HG03521 (cell line): ENCODE results near the gene MAD1L1.

Experiments used
- ATAC-seq: cut with Tn5 transposase; IDR thresholded peaks from one replicate; pipeline ENCODE4 v1.9.1; 2021; ENCODE audit warnings: mild to moderate bottlenecking, moderate library complexity; ENCODE audit not compliant: unreplicated experiment

Gene MAD1L1

DNA sequence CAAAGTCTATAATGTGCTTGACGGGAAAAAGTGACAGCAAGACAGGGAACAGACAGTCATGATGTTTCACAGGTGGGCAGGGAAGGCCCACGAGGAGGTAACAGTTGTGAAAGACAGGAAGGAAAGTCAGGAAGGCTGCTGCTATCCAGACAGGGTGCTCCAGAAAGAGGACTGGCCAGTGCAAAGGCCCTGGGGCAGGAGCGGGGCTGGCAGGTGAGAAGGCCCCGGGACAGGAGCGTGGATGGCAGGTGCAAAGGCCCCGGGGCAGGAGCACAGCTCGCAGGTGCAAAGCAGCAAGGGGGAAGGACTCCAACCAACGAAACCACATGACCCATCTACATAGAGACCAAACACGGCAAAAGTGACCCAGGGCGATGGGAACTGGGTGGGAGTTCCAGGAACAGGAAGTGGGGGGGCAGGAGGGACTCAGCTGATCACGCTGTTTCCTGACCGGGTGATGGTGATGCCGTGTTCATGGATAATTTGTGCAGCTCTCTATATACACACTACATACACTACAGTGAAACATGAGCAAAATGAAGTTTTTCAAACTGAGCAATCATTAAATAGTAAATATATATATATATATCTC, 138.2 kb downstream of the MAD1L1 start:
- no peak for ATAC-seq

DNA sequence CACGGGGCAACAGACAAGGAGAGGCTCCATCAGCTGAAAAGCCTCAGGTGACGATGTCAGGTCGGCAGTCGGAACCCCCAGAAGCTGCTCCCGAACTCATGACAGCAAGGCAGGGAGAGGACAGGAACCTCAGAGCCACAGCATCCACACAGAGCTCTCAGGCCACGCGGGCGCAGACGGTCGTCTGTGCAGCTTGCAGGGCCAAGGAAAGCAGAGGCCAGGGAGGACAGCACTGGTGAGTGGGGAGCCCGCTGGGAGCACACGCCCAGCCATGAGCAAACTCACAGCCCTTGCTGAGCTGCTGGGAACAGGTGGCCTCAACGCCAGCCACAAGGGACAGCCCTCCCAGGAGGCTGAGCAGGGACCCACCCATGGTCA, 138.9 kb downstream of the MAD1L1 start:
- no peak for ATAC-seq

DNA sequence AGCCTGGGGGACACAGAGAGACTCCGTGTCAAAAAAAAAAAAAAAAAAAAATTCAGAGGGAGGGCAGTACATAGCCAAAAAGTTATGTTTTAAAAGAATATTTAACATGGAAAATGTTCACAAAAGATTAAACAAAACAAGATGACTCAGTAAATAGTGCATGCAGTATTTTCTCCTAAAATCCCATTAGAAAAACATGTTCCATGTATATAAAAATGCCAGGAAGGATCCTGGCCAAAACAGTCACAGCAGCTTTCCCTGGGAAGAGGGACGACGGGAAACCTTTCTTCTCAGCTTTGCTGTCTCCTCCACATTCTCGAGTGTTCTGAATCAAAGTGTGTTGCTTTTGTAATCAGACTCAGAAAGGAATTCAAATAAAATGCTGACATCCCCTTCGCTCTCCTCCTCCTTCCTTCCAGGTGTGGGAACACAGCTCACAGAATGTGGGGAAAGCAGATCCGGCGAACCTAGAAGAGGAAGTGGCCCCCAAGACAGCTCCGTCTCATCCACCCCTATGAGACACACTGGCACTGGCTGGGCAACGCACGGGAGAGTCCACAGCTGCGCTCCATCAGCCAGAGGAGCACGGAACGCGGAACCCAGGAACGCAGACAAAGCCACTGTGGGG, 139.4 kb downstream of the MAD1L1 start:
- ATAC-seq: no peak

DNA sequence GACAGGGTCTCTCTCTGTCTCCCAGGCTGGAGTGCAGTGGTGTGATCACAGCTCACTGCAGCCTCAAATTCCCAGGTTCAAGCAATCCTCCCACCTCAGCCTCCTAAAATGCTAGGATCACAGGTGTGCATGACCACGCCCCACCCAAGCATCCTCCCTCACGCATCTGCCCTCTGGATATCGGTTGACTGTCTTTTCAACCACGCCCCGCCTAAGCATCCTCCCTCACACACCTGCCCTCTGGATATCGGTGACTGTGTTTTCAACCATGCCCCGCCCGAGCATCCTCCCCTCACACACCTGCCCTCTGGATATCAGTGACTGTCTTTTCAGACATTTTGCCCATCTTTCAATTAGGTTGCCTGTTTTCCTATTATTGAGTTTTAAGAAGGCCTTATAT, 140.5 kb downstream of the MAD1L1 start:
- no peak for ATAC-seq

DNA sequence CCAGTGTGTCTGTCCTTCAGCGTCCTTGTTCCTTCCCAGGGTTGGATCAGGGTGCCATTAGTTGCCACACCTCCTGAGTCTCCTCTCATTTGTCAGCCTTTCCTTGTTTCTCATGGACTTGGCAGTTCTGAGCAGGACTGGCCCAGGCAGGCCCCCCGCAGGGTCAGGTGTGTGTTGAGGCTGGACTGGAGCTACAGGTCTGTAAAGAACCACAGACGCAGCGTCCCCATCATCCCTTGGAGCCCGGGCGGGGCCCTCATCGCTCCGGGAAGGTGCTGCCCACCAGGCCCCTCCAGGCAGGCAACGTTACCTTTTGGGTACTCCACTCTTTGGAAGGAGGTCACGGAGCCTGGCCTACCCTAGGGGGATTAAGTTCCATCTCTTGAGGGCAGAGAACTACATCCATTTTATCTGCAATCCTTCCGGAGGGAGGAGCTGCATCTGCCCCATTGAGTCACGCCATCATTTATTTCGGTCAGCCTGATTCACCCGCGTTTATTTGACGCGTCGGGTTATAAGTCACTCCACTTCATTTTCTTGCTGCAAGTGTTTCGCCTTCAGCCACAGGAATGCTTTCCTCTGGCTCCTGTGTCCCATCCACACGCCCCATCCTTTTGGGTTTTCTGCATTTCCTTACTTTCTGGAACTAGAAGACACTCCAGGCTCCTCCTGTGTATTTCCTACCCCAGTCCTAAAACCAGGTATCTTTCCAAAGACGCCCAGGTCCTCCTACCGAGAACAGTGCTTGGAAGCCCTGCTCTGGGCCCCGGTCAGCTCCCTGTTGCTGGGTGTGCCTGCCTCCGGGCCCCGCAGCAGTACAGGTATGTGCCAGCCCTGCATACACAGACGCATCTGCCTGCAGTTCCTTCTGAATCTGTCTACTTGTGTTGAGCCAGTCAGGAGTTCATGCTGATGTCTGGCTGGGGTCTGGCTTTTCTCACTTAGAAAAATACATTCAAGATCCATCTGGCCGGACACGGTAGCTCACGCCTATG, 141.9 kb downstream of the MAD1L1 start:
- ATAC-seq: no peak

DNA sequence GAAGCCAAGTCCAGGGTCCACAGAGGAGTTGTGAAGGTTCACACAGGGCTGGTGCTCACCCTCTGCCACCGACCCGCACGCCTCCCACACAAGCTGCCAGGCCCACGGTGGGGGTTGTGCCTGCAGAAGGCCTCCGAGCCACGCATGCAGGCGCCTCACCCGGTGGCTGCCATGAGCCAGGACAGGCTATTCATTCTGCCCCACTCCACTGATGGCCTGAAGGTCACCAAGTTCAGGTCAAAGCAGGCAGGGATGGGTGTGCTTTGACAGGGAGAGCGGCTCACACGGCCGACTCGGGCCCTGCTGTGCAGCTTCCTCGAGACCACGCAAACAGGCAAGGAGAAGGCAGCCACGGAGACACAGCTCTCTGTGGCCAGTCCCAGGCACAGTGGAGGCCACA, 143.9 kb downstream of the MAD1L1 start:
- ATAC-seq: no peak

DNA sequence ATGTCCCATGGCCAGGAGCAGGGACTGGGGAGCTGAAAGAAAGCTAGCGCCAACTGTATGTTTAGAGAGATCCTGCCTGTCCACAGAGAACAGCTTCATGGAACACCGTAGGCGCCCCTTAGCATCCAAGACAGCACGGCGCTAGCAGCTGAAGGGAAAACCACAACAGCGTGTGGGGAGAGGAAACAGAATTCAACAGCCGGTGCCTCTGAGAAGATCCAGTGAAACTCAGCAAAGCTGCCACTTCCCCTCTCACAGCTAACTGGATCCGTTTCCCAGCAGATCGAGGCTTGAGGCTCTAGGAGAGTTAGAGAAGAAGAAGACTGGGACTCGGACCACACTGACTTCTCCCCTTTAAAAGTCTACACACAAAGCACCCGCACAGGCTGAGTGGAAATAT, 145.0 kb downstream of the MAD1L1 start:
- no peak for ATAC-seq

DNA sequence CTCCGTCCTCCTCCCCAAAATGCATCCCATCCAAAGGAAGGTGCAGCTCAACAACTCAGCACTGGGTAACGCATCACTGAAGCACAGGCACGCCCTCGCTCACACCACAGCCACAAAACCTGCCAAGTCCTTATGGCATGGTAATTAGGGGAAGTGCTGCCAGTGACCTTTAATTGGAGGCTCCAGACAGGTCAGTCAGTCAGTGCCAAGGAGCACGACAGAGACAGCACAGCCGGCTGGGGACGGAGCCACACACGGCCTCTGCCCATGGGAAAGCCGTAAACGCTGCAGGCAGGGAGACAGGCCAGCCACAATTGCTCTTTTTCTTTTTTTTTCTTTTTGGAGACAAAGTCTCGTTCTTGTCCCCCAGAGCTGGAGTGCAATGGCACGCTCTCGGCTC, 146.5 kb downstream of the MAD1L1 start:
- no peak for ATAC-seq

DNA sequence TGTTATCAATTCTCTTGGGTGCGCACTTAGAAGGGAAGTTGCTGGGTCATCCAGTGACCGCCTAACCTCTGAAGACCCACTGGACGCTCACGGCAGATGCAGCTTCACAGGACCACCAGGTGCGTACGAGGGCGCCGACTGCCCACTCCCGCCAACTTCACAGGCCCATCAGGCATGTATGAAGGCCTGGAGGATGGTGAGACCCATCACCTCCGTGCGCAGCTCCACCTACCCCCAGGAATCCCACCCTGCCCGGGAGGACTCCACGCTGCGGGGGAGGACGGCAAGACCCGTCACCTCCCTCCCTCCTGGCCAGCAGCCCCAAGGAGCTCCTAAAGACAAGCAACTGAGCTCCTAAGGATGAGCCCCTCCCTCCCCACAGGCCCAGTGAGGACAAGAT, 146.9 kb downstream of the MAD1L1 start:
- no peak for ATAC-seq

DNA sequence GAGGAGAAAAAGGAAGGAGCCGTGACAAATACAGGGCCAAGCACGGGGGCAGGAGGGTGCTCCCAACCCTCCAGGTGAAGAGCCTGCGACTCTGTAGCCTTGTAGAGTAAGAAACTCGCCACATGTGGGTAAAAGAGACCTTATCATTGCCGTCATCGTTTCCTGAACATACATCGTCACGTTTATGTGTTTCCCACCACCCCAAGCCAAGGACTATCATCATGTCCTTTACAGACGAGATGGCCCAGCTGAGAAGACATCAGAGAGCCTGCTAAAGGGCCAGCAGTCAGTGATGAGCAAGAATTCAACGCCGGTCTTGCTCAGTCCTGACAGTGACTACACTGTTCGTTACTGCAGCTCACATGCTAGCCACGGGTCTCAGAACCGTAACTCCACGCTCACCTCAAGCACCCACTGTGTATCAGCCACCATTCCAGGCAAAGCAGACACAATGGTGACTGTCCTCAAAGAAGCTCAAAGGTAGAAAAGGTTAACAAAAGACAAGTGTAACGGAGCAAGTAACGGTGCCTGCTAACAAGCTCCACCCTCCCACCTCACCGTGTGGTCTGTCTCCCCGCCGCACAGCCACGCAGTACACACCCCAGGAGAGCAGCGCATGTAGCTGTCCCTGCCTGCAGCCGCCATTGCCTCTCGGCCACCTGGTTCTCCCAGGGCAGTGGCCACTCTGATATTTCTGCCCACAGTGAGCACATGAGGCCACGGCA, 147.8 kb downstream of the MAD1L1 start:
- ATAC-seq: no peak

DNA sequence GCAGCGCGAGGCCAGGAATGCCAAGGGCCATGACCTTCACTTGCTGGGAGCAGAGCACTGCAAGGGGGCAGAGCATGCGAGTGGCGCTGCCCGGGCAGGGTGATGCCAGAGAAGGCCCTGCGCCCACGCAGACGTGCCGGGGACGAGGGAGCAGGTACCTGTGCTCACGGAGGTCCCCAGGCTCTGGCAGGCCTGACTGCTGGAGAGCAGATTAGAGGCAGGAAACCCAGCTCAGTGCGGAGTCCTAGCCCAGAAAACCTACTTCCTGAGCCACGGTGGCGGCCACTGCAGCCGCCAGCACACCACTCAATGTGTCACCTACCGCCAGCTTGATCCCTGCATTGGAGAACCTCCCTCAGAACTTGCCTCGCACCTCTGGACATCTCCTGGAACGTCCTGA, 148.4 kb downstream of the MAD1L1 start:
- ATAC-seq: no peak

DNA sequence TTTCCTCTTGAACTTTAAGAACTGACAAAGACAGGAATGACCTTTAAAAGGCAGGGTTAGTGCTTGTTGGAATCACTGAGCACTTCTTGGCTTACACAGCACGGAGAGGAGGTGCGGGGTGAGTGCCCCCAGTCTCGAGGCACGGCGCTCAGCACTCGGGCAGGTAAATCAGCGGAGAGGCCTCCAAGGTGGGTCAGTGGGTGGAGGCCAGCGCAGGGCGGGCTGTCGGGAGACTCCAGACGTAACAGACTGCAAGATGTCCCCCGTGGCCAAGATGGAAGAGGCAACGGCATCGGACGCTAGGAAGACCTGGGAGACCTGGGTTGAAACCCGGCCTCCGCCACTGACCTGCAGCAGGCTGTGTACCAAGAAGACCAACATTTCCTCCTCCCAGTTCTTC, 149.4 kb downstream of the MAD1L1 start:
- ATAC-seq: no peak

DNA sequence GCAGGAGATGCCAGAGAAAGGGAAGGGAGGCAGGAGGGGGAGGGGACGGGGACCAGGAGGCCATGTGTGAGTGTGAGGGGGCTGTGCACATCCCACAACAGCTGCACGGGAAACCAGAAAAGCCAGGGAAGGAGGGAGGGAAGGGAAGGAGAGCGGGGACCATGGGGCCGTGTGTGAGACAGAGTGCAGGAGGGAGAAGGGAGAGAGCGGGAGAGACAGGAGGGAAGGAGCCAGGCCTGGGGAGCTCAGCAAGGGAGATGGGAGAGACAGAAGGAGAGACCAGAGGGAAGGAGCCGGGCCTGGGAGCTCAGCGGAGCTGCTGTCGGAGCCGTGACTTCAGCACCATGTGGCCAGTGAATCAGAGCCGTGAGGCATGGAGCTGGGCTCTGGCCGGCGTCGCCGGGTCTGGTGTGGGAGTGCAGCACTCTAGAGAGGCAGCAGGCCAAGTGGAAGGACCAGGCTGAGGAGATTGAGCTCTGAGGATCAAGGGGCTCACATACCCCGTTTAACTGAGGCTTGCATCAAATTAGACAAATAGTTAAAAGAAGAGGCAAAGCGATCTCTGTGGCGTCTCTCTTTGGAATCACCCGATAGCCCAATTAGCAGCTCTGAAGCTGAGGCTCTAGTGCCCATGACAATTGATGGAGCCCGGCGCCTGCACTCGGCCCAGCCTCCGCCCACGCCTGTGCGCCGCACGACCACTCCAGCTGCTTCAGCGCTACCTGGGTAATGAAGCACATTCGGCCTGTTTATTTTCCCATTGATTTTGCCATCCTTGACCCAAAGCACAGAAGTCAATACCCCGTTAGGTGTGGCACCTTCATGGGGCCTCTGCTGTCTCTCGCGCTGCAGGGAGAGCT, 150.4 kb downstream of the MAD1L1 start:
- ATAC-seq: no peak

DNA sequence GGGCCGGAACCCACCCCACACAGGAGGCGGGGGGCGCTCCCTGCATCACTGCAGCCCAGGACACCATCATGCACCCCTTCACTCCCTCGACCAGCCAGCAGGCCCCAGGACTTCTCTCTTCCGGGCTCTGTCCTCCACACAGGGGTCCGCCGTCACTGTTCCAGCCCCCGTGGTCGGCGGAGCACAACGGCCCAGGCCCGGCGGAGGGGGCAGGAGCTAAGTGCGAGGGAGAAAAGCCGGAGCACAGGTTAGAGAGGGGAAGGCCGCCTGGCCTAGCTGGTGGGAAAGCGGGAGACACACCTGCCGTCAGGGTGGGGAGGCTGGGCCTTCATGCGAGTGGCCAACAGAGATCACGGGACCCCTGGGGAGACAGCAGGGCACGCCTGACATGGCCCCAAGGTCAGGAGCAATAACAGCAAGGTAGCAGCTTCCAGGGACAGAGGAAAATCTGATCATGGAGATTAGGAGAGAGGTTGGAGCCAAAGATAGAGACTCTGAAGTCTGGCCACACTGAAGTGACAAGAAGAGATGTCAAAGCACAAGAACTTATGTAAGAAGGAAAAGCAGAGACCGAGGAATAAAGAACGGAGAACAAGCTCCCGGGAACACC, 151.1 kb downstream of the MAD1L1 start:
- no peak for ATAC-seq

DNA sequence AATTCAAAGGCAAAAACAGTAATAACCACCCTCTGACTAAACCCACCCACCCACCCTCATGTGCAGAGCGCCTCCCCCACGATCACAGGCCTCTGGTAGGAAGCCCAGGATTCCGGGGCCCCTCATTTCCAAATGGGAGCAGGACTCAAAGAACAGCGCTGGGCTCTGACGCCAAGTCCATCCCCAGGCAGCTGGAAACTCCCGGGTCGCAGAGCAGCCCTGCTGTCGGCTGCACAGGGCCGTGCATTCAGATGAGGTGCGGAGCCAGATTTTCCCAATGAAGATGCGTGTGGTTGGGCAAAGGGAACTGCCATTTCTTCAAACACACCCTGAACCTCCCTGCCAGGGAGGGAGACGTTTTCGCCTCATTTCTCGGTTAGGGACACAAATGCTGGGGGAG, 152.3 kb downstream of the MAD1L1 start:
- no peak for ATAC-seq

DNA sequence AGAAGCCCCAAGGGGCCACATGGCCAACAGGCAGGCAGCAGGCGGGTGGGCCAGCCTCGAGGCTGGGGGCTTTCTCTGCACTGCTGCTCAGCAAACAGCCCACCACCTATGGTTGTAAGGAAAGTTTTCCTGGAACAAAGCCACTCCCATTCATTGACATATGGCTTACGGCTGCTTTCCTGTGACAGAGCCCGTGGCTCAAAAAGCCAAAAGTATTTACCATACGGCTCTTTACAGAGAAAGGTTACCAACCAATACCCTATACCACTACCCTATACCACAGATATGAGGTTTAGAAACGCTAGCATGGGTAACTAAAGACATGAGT, 152.7 kb downstream of the MAD1L1 start:
- no peak for ATAC-seq

DNA sequence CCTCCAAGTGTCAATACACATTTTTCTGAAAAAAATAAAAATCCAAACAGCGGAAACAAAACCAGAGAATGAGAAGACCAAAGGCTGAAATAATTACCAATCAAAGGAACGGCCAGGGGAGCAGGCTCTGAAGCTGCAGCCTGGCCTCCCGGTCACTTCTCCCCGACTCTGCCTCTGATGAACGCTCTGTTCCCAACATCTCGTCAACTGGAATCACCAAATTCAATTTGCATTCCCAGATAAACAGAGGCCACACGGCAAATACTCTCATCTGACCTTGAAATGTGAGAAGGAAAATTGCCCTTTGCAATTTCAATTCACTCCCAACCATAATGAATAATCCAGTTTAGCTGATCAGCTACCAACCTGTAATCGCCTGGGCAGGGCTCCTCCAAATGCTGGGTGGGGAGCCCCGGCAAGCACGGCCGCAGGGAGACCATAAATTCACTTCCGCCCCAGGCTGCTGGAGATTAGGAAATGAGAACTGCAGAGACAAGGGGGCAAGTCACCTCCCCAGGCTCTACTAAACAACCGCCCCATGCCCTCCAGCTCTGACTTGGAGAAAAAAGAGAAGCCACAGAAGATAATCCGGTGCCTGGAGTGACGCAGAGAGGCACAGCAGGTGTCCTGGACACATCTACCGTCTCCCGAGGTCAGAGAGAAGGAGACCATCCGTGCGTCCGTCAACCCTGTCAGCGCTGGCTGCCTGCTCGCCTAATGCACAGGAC, 153.2 kb downstream of the MAD1L1 start:
- no peak for ATAC-seq

DNA sequence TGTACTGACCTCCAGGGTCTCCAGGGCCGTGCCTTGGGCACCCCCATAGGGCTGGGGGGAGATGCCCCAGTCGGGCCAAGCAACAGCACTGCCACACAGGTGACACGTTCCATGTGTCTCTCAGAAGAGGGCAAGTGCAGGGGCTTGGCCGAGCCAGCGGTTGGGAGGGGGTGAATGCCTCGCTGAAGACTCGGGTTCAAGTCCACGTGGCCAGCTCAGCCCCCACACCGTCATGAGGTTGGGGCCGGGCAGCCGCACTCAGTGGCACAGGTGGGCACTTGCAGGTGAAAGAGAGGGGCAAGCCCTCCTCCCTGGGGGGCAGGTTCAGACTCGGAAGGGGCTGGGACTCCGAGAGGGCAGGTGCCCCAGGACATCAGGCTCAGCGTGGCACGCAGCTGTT, 153.8 kb downstream of the MAD1L1 start:
- no peak for ATAC-seq

DNA sequence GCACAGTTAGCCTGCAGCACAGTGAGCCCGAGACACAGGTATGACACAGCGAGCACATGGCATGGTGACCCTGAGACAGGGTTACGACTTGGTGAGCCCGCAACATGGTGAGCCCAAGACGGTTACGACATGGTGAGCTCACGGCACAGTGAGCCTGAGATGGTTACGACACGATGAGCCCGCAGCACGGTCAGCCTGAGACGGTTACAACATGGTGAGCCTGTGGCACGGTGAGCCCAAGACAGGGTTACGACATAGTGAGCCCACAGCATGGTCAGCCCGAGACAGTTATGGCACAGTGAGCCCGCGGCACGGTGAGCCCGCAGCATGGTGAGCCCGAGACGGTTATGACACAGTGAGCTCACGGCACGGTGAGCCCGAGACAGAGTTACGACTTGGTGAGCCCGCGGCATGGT, 156.1 kb downstream of the MAD1L1 start:
- ATAC-seq: no peak
